Ascending aorta (tissue), 2 donors: ENCODE data around the gene PARK7. TPM values are rescaled to one million over a fixed set of nuclear protein-coding genes. Genes with fewer than 3 reads are reported as not detected.

Source experiments
- DNase-seq, 2 donors: peaks; one replicate each; pipeline ENCODE4 v3.0.0-alpha.2; 2019; ENCODE audit warnings: low spot score in 2 of 2
- H3K27ac ChIP-seq, 2 donors: fragments of 200-600 bp; sonication (generic); one replicate each; pipeline ENCODE4 v1.5.1; 2016 to 2017; ENCODE audit warnings: mild to moderate bottlenecking in 1 of 2
- H3K27me3 ChIP-seq: fragments of 200-600 bp; sonication (generic); one replicate; pipeline ENCODE4 v1.5.1; 2017
- H3K36me3 ChIP-seq, 2 donors: fragments of 200-600 bp; sonication (generic); one replicate each; pipeline ENCODE4 v1.5.1; 2016
- H3K4me1 ChIP-seq, 2 donors: fragments of 200-600 bp; sonication (generic); one replicate each; pipeline ENCODE4 v1.5.1; 2016 to 2017; ENCODE audit warnings: mild to moderate bottlenecking in 1 of 2
- H3K4me3 ChIP-seq, 2 donors: fragments of 200-600 bp; sonication (generic); one replicate each; pipeline ENCODE4 v1.5.1; 2016 to 2017; ENCODE audit warnings: mild to moderate bottlenecking in 1 of 2
- H3K9me3 ChIP-seq, 2 donors: fragments of 200-600 bp; sonication (generic); one replicate each; pipeline ENCODE4 v1.5.1; 2016
- intact Hi-C: fragments of 100-400 bp; cut with DNase I; formaldehyde crosslinking; loops from one replicate; pipeline ENCODE4 v1.15.1; 2023
- total RNA-seq: library from RNA; depleted of rRNA; stranded (reverse); fragments of >200 nt; gene quantifications from one replicate; pipeline ENCODE4 v1.1.0, GENCODE V29; 2016
- TF ChIP-seq, protein P1 (sequence below), 3 experiments: fragments of 200-600 bp in 2 of 3; fragments of 450-650 bp in 1 of 3; sonication (generic) in 2 of 3; IDR thresholded peaks; one replicate each; pipeline ENCODE4 v1.5.1; 2016 to 2019; ENCODE audit warnings: antibody characterized with exemption in 3 of 3, mild to moderate bottlenecking in 1 of 3, moderate library complexity in 1 of 3

The PARK7 gene
- total RNA-seq, 1 donor from 2014 or later: 103 TPM

DNA sequence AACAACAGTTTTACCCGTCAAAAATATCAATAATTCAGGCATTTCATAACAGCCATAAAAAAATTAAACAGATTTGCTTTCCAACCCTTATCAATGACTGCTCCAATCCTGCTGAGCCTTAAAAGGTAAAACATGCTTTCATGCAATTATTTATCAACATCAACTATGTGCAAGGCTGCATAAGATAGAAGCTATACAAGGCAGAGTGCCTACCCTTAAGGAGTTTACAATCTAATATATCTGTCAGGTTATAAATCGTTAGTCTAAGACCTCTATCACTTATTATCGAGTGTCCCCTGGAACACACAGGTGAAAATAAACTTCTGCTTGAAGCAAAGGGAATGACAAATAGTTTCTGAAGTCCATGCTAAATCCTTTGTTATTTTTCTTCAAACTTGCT is 62.8 kb downstream of the PARK7 start:
- TF ChIP-seq, protein P1, sequence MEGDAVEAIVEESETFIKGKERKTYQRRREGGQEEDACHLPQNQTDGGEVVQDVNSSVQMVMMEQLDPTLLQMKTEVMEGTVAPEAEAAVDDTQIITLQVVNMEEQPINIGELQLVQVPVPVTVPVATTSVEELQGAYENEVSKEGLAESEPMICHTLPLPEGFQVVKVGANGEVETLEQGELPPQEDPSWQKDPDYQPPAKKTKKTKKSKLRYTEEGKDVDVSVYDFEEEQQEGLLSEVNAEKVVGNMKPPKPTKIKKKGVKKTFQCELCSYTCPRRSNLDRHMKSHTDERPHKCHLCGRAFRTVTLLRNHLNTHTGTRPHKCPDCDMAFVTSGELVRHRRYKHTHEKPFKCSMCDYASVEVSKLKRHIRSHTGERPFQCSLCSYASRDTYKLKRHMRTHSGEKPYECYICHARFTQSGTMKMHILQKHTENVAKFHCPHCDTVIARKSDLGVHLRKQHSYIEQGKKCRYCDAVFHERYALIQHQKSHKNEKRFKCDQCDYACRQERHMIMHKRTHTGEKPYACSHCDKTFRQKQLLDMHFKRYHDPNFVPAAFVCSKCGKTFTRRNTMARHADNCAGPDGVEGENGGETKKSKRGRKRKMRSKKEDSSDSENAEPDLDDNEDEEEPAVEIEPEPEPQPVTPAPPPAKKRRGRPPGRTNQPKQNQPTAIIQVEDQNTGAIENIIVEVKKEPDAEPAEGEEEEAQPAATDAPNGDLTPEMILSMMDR (IDR thresholded peaks at IDR 0.05): no peak
- H3K36me3 ChIP-seq: no peaks in the 10 kb centered on the region
- peak overlapping the region; percentile 85 to 94 for H3K4me3 ChIP-seq
- intact Hi-C loops: no loop called here
- H3K27me3 ChIP-seq: no peaks in the 10 kb centered on the region
- peak overlapping the region; percentile 42 to 98 for H3K27ac ChIP-seq
- no peak for DNase-seq
- H3K4me1 ChIP-seq: peaks cover 0 to 45% of the 10 kb centered on the region in 2 donors
- no peaks in the 10 kb centered on the region for H3K9me3 ChIP-seq

DNA sequence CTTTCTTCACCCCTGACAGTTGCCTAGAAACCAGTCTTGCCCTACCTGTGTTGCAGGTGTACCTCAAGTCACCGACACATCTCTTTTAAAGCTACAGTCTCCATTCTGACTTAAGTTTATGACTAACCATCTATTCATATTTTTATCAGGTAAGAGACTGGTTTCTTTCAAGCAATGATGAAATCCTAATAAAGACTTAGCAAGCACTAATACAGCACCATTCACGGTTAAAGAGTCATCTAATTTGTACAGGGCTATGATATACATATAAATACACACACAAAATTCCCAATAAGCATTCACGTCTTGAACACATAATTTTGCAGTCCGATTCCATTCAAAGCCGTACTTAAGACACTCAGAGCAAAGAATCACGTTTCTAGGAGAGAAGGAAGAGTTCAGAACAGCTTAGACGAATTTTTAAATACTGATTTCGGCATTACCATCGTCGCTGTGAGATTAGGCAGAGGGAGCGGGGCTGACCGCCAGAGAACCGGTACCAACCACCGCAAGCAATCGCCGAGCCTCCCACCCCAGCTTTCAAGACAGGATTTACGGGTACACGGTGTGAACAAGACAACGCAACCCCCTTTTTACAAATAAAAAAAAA is 63.7 kb downstream of the PARK7 start:
- DNase-seq: no peak
- Histone ChIP-seq H3K9me3 (no peaks in the 10 kb centered on the region), H3K27me3 (no peaks in the 10 kb centered on the region), H3K4me3 (peak overlapping the region; percentile 85 to 94), H3K4me1 (peaks cover 0 to 39% of the 10 kb centered on the region in 2 donors), H3K36me3 (no peaks in the 10 kb centered on the region), H3K27ac (peak overlapping the region; percentile 98 to 99)
- intact Hi-C loops: loop anchor here (5.0 kb wide), 2 partner anchors 37 to 112 kb away; no protein-coding TSS in a partner anchor
- TF ChIP-seq, protein P1 (IDR thresholded peaks at IDR 0.05): no peak

DNA sequence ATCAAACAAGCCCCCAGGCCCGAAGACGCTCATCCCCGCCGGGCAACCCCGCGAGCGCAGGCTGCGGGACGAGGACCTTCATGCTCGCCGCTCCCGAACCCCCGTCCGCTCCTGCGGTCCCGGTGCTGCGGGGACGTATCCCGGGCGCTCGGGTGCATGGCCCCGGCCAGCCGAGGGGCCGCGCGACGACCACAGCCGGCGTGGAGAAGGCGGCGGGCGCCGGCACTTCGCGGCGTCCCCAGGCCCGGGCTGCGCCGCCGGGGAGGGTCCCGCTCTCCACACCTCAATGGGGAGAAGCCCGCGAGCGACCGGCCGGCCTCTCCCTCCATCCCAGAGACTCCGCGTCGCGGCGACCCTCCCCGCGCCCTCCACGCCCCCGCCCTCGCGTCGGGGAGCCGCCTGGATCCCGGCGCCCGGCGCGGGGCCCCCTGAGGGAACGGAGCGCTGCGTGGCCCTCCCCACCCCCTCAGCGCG is 64.2 kb downstream of the PARK7 start:
- Histone ChIP-seq H3K27ac (peak overlapping the region; percentile 98 to 99), H3K36me3 (no peaks in the 10 kb centered on the region), H3K9me3 (no peaks in the 10 kb centered on the region), H3K4me1 (peaks cover 0 to 34% of the 10 kb centered on the region in 2 donors), H3K4me3 (peak overlapping the region; percentile 85 to 94), H3K27me3 (no peaks in the 10 kb centered on the region)
- intact Hi-C loops: loop anchor here (2.0 to 5.0 kb wide), 4 partner anchors 37 to 317 kb away; no protein-coding TSS in a partner anchor
- TF ChIP-seq, protein P1 (IDR thresholded peaks at IDR 0.05): no peak
- no peak for DNase-seq

DNA sequence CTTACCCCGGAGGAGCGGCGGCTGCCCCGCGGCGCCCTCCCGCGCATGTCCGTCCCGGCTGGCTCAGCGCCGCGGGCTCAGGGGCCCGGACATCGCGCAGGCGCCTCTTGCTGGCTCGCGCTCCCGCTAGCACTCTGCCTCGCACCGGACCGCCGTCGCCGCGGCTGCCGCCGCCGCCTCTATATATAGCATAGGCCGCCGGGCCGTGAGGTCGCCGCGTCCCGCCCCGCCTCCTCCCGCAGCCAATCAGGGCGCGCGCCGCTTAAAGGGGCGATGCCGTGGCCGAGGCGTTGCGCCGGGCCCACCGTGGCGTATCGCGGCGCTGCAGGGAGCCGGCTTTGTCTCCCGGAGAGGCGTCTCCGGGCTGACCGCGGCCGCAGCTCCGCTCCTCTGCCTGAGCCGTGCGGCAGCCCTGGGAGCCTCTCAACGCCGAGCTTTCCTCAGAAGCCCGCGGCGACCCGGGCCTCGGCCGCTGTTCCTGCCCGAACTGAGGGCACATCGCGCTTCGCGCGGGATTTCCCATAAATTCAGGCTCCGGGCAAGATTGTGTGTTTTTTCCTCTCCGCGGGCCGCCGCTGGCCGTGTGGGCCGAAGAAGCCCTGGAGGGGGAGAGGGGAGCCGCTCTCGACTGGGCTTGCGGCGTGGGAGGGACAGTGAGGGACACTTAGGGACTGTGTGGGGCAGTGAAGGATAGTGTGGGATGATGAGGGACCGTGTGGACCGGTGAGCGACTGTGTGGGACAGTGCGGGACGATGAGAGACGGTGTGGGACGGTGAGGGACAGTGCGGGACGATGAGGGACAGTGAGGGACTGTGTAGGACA is 64.9 kb downstream of the PARK7 start, which contains the start of gene ERRFI1:
Gene ERRFI1 (minus strand): TSS at position 157 of the 823 bp plus-strand sequence. CDS start 10,690 bp downstream, outside the sequence.
- TF ChIP-seq, protein P1 (IDR thresholded peaks at IDR 0.05): no peak
- DNase-seq: peak; percentile 78 to 97
- H3K4me3 ChIP-seq: peak within 1 kb of the TSS; percentile 85 to 94
- H3K36me3 ChIP-seq: no peaks in the 10 kb centered on the region
- H3K27me3 ChIP-seq: no peaks in the 10 kb centered on the region
- no peaks in the 10 kb centered on the region for H3K9me3 ChIP-seq
- peak within 1 kb of the TSS; percentile 98 to 99 for H3K27ac ChIP-seq
- H3K4me1 ChIP-seq: peaks cover 0 to 34% of the 10 kb centered on the region in 2 donors
- intact Hi-C loops: loop anchor here (2.0 to 5.0 kb wide), 4 partner anchors 36 to 316 kb away; no protein-coding TSS in a partner anchor

DNA sequence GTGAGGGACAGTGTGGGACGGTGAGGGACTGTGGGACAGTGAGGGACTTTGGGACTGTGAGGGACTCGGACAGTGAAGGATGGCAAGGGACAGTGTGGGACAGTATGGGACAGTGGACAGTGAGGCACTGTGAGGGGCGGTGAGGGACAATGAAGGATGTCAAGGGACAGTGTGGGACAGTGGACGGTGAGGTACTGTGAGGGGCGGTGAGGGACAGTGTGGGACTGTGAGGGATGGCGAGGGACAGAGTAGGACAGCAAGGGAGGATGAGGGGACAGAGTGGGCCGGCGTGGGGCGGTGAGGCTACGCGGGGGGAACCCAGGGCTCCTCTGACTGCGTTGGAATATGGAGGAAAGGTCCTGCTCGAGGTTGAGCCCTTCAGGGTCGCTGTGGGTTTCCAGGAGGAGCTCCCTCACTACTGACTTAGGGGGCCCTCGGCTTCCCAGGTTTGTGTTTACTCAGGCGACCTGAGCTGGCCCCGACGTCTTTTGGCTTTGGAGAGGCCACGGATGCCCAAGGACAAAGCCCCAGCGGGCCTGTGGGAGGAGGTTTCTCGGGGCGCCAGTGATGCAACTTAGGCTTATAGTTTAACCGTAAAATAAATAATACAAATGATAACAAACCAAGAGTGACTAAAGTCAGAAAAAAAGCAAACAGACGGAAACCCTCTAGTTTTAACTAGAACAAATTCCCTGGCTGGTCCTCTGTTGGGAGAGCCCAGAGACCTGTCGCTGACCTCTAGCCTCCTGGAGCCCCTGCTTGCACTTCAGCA is 65.7 kb downstream of the PARK7 start:
- H3K4me3 ChIP-seq: peak overlapping the region; percentile 85 to 94
- H3K36me3 ChIP-seq: no peaks in the 10 kb centered on the region
- intact Hi-C loops: loop anchor here (1.0 to 5.0 kb wide), 6 partner anchors 35 to 316 kb away; no protein-coding TSS in a partner anchor
- TF ChIP-seq, protein P1 (IDR thresholded peaks at IDR 0.05): no peak
- H3K27ac ChIP-seq: peak overlapping the region; percentile 98 to 99
- H3K4me1 ChIP-seq: peaks cover 0 to 28% of the 10 kb centered on the region in 2 donors
- peak in 1 of 2 donors; percentile 81 for DNase-seq
- H3K9me3 ChIP-seq: no peaks in the 10 kb centered on the region
- no peaks in the 10 kb centered on the region for H3K27me3 ChIP-seq
